ENCODE data around the gene TFCP2. TPM values are rescaled to one million over a fixed set of nuclear protein-coding genes. Genes with fewer than 3 reads are reported as not detected.
A peak's percentile ranks its signal among the peaks of the same experiment; 100 is the strongest.

TFCP2 gene
- total RNA-seq, 1 donor from 2014 or later, result 40.7 TPM

DNA sequence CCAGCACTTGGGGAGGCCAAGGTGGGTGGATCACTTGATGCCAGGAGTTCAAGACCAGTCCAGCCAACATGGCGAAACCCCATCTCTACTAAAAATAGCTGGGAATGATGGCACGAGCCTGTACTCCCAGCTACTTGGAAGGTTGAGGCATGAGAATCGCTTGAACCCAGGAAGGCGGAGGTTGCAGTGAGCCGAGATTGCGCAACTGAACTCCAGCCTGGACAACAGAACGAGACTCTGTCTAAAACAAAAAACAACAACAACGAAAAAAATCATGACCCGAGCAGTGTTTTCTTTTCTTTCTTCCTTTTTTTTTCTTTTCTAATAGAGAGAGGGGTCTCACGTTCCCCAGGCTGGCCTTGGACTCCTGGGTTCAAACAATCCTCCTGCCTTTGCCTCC, 86.0 kb downstream of the TFCP2 start:
- no peaks in the 10 kb centered on the region for H3K9me3 Mint-ChIP-seq
- H3K27ac Mint-ChIP-seq, result no peak overlapping the region

DNA sequence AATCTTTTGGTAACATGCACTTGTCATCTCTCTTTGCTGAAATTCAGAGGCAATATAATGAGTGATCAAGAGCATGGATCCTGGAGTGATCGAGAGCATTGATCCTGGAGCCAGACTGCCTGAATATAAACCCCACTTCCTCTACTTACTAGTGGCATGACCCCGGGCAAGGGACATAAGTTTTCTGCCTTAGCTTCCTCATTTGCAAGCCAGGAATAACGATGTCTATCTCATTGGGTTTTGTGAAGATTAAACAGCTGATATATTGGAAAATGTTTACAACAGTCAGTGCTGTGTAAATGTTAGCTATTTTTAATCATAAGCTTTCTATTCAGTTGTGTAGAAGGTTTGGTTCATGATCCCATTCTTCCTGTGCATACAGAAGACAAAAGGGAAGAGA, 87.2 kb downstream of the TFCP2 start:
- H3K4me3 Mint-ChIP-seq, result no peak overlapping the region
- no peaks in the 10 kb centered on the region for H3K36me3 Mint-ChIP-seq
- no peak for TF ChIP-seq CTCF (conservative IDR thresholded peaks at IDR 0.05)

More for the DNA sequence above, 86.0 kb downstream of the TFCP2 start:
- H3K4me1 Mint-ChIP-seq (ENCODE audit: unreplicated experiment), result peaks cover 19% of the 10 kb centered on the region
- H3K36me3 Mint-ChIP-seq, result no peaks in the 10 kb centered on the region
- TF ChIP-seq CTCF (conservative IDR thresholded peaks at IDR 0.05), result no peak
- no peak overlapping the region for H3K4me3 Mint-ChIP-seq
- no peak for DNase-seq (ENCODE audit: extremely low spot score, unreplicated experiment)
- H3K27me3 Mint-ChIP-seq, result no peaks in the 10 kb centered on the region

DNA sequence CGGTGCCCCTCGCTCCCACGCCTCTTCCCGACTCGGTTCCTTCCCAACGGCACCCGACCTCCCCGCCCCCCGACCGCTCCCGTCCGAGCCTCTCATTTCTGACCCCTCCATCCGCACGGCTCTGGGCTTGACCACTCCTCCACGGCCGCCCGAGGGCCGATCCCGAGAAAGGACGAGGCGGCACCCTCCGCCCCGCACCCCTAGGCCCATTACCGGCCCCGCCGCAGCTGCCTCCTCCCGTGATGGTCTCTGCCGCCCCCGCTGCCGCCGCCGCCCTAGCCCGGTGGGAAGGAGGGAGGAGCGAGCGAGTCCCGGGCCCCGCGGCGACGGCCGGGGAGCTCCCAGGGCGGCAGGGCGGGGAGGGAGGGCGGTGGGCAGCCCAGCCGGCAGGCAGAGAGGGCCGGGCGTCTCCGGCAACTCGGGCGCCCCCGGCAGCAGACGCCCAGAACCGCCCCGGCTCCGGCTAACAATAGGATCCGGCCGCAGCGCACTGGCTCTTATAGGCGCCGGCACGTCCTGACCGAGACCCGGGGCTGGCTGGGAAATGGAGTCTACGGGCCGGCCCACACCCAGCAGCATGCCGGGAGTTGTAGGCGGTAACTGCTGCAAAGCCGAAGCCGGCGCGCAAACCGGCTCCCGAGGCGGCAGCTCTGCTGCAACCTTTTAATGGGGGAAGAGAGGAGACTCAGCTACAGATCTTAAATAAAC, 89.7 kb downstream of the TFCP2 start, which contains the start of gene CSRNP2:
Gene CSRNP2 (minus strand): TSS at position 471 of the 708 bp plus-strand sequence. CDS start 7,035 bp downstream, outside the sequence.
- H3K27me3 Mint-ChIP-seq, result no peaks in the 10 kb centered on the region
- peak; percentile 98 for DNase-seq (ENCODE audit: extremely low spot score, unreplicated experiment)

More for the DNA sequence above, 87.2 kb downstream of the TFCP2 start:
- H3K27me3 Mint-ChIP-seq, result no peaks in the 10 kb centered on the region
- H3K4me1 Mint-ChIP-seq (ENCODE audit: unreplicated experiment), result peaks cover 25% of the 10 kb centered on the region
- DNase-seq (ENCODE audit: extremely low spot score, unreplicated experiment), result no peak
- no peak overlapping the region for H3K27ac Mint-ChIP-seq
- H3K9me3 Mint-ChIP-seq, result no peaks in the 10 kb centered on the region

DNA sequence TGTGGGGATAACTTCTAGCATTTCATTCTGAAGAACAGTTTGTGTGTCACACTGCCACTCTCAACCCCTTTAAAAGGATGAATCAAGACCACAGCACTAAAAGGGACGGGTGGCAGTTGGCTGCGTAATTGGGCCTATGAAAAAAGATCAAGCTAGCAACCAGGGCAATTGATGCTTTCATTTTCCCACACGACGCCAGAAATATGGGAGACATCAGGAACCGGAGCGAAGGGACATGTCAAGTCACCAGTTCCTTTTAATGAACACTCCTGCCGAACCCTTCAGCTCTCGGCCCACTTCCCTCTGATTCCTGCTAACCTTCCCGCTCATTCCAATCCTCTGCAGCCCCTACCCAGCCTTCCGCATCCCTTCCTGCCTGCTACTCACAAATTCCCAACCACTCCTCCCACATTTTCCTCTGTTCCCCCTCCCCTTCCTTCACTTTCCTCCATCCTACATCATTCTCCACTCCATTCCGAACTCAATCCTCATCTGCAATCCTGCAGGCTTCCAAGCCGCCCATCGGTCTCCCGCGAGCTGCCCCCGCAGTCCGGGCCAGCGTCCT, 90.3 kb downstream of the TFCP2 start:
- H3K36me3 Mint-ChIP-seq, result peaks cover 7% of the 10 kb centered on the region

More for the DNA sequence above, 89.7 kb downstream of the TFCP2 start, which contains the start of gene CSRNP2:
- Mint-ChIP-seq H3K27ac (peak within 1 kb of the TSS; percentile 95), H3K36me3 (peaks cover 7% of the 10 kb centered on the region), H3K4me3 (peak within 1 kb of the TSS; percentile 100), H3K9me3 (no peaks in the 10 kb centered on the region), H3K4me1 (ENCODE audit: unreplicated experiment) (peaks cover 26% of the 10 kb centered on the region)
- no peak for TF ChIP-seq CTCF (conservative IDR thresholded peaks at IDR 0.05)

GRCh38 chr12:51081421-51081820, 91.5 kb downstream of the TFCP2 start:
- peaks cover 7% of the 10 kb centered on the region for H3K36me3 Mint-ChIP-seq
- no peaks in the 10 kb centered on the region for H3K9me3 Mint-ChIP-seq
- H3K27me3 Mint-ChIP-seq, result no peaks in the 10 kb centered on the region
- H3K4me3 Mint-ChIP-seq, result peak overlapping the region; percentile 100
- no peak for TF ChIP-seq CTCF (conservative IDR thresholded peaks at IDR 0.05)
- peak overlapping the region; percentile 29 for H3K27ac Mint-ChIP-seq
- DNase-seq (ENCODE audit: extremely low spot score, unreplicated experiment), result no peak
- H3K4me1 Mint-ChIP-seq (ENCODE audit: unreplicated experiment), result peaks cover 33% of the 10 kb centered on the region

More for the DNA sequence above, 90.3 kb downstream of the TFCP2 start:
- H3K4me1 Mint-ChIP-seq (ENCODE audit: unreplicated experiment), result peaks cover 32% of the 10 kb centered on the region
- H3K27me3 Mint-ChIP-seq, result no peaks in the 10 kb centered on the region
- peak overlapping the region; percentile 95 for H3K27ac Mint-ChIP-seq
- H3K9me3 Mint-ChIP-seq, result no peaks in the 10 kb centered on the region
- no peak for TF ChIP-seq CTCF (conservative IDR thresholded peaks at IDR 0.05)
- H3K4me3 Mint-ChIP-seq, result peak overlapping the region; percentile 100
- DNase-seq (ENCODE audit: extremely low spot score, unreplicated experiment), result no peak
